Adrenal gland (tissue), 5 donors: ENCODE results near the gene CADPS.

Experiments
- POLR2A ChIP-seq, 2 donors: fragments of 450-650 bp; IDR thresholded peaks; one replicate each; pipeline ENCODE4 v1.6.1; 2017; ENCODE audit warnings: antibody characterized with exemption in 2 of 2, mild to moderate bottlenecking in 2 of 2, moderate library complexity in 1 of 2
- TF ChIP-seq, protein P1 (sequence below), 6 experiments: fragments of 450-650 bp in 4 of 6; fragments of 200-600 bp in 2 of 6; sonication (generic) in 1 of 6; IDR thresholded peaks; 1 replicate in 5 of 6; 2 replicates in 1 of 6; pipeline versions ENCODE4 v1.5.1 to v1.8.0; 2016 to 2021; ENCODE audit warnings: antibody characterized with exemption in 6 of 6, mild to moderate bottlenecking in 2 of 6, moderate library complexity in 1 of 6
- donor health status: DM: no; HTN: no; CAD: no.

DNA sequence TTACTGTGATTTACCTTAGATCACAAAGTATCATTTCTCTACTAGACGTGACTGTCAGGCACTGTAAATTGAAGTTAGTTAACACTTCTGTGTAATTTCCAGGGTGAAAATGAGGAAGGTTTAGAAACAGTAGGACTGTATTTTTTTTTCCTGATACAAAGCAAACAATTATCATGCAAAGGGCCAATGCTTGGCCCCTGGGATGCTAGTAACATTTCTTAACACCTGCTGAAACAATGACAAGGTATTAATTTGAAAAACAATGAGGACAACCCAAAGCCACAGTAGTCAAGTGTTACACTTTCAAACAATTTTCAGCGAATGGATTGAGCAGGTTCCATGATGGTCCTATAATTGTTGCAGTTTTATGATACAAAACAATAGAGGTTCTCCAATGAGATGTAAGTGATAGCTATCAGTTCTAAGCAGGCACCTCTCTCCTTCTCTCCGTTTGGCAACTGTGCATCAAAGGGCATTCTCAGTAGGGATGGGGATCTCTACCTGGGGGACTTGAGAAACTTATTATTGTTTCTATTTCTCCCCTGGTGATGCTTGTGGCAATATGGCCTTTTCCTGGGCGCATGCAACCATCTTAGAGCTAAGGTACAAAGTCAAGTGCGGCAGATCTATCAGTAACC lies 435.9 kb downstream of the CADPS start:
- TF ChIP-seq POLR2A (IDR thresholded peaks at IDR 0.05), result no peak
- TF ChIP-seq, protein P1, sequence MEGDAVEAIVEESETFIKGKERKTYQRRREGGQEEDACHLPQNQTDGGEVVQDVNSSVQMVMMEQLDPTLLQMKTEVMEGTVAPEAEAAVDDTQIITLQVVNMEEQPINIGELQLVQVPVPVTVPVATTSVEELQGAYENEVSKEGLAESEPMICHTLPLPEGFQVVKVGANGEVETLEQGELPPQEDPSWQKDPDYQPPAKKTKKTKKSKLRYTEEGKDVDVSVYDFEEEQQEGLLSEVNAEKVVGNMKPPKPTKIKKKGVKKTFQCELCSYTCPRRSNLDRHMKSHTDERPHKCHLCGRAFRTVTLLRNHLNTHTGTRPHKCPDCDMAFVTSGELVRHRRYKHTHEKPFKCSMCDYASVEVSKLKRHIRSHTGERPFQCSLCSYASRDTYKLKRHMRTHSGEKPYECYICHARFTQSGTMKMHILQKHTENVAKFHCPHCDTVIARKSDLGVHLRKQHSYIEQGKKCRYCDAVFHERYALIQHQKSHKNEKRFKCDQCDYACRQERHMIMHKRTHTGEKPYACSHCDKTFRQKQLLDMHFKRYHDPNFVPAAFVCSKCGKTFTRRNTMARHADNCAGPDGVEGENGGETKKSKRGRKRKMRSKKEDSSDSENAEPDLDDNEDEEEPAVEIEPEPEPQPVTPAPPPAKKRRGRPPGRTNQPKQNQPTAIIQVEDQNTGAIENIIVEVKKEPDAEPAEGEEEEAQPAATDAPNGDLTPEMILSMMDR (IDR thresholded peaks at IDR 0.05), result no peak
